Stimulated activated CD4-positive, alpha-beta T cell treated with anti-CD3 and anti-CD28 coated beads, TNF-alpha, amount 100 ng/mL, for 48 hours (primary cell): Measurements from ENCODE around the gene LMNA.
"Not testable (repeated sequence)": the region's sequence is repeated elsewhere in the genome, so short reads cannot be mapped to it uniquely, and the experiment has no call there.

Experiments used
- DNase-seq, 3 donors: peaks; one replicate each; pipeline ENCODE4 v3.0.0-alpha.2; 2020; ENCODE audit warnings: low read depth in 3 of 3

Gene LMNA

GRCh38 chr1:156114101-156114918 is at the start of gene LMNA:
Gene LMNA, plus strand, starts transcription at chr1:156114711. Its CDS starts 208 bp downstream, at chr1:156114919.
- peak; percentile 56 to 72 (median 60) for DNase-seq

GRCh38 chr1:156065212-156065611 is 49.3 kb upstream of the LMNA start:
- DNase-seq: no peak

GRCh38 chr1:156065871-156066270 is 48.6 kb upstream of the LMNA start:
- no peak for DNase-seq

GRCh38 chr1:156067262-156067661 is 47.2 kb upstream of the LMNA start:
- no peak for DNase-seq

GRCh38 chr1:156069490-156070455 is 44.7 kb upstream of the LMNA start:
- no peak for DNase-seq

- DNase-seq: no peak
These were observed 44.0 kb upstream of the LMNA start for GRCh38 chr1:156070548-156070947.

- not testable (repeated sequence) for DNase-seq
These were observed 43.1 kb upstream of the LMNA start for GRCh38 chr1:156071332-156071816.

GRCh38 chr1:156072251-156072650 is 42.3 kb upstream of the LMNA start:
- no peak for DNase-seq

- DNase-seq: no peak
These were observed 41.3 kb upstream of the LMNA start for GRCh38 chr1:156073110-156073687.

GRCh38 chr1:156073740-156074139 is 40.8 kb upstream of the LMNA start:
- DNase-seq: no peak

- DNase-seq: no peak
These were observed 39.9 kb upstream of the LMNA start for GRCh38 chr1:156074661-156075060.

GRCh38 chr1:156075162-156075561 is 39.3 kb upstream of the LMNA start:
- no peak for DNase-seq

GRCh38 chr1:156075775-156076204 is 38.7 kb upstream of the LMNA start:
- DNase-seq: no peak

- DNase-seq: no peak
These were observed 37.7 kb upstream of the LMNA start for GRCh38 chr1:156076609-156077429.

GRCh38 chr1:156077430-156077760 is 37.1 kb upstream of the LMNA start:
- DNase-seq: no peak

- no peak for DNase-seq
These were observed 35.8 kb upstream of the LMNA start for GRCh38 chr1:156078728-156079127.

- DNase-seq: no peak
These were observed 34.7 kb upstream of the LMNA start for GRCh38 chr1:156079762-156080161.

GRCh38 chr1:156080241-156080862 is 34.2 kb upstream of the LMNA start:
- no peak for DNase-seq

- DNase-seq: no peak
These were observed 33.7 kb upstream of the LMNA start for GRCh38 chr1:156080863-156081179.

GRCh38 chr1:156081180-156081916 is 33.2 kb upstream of the LMNA start:
- DNase-seq: no peak
